Prostate gland (tissue), 2 donors: ENCODE measurements around the gene C1orf216. TPM values are rescaled to one million over a fixed set of nuclear protein-coding genes. Genes with fewer than 3 reads are reported as not detected.

Experiments
- DNase-seq: peaks from one replicate; pipeline ENCODE4 v3.0.0-alpha.2; 2019; ENCODE audit warnings: low spot score
- H3K27ac ChIP-seq, 2 donors: fragments of 200-600 bp; sonication (generic); 2 replicates each; pipeline ENCODE4 v1.5.1; 2017 to 2019
- H3K27me3 ChIP-seq: fragments of 200-600 bp; sonication (generic); replicated peaks from 2 replicates; pipeline ENCODE4 v1.5.1; 2019; ENCODE audit not compliant: insufficient read depth
- H3K36me3 ChIP-seq, 2 donors: fragments of 200-600 bp; sonication (generic); 1 replicate in 1 of 2; 2 replicates in 1 of 2; pipeline versions ENCODE4 v1.5.1 to v1.8.1; 2017 to 2019
- H3K4me1 ChIP-seq: fragments of 200-600 bp; sonication (generic); replicated peaks from 2 replicates; pipeline ENCODE4 v1.5.1; 2019
- H3K4me3 ChIP-seq, 2 donors: fragments of 200-600 bp; sonication (generic); 2 replicates each; pipeline ENCODE4 v1.5.1; 2017 to 2019
- H3K9me3 ChIP-seq: fragments of 200-600 bp; sonication (generic); 2 replicates; pipeline ENCODE4 v1.5.1; 2017
- CTCF ChIP-seq, 4 experiments: fragments of 200-600 bp in 2 of 4; fragments of 450-650 bp in 2 of 4; sonication (generic) in 2 of 4; IDR thresholded peaks; 1 replicate in 3 of 4; 2 replicates in 1 of 4; pipeline ENCODE4 v1.5.1; 2016 to 2019; ENCODE audit warnings: antibody characterized with exemption in 4 of 4, mild to moderate bottlenecking in 2 of 4, moderate library complexity in 2 of 4
- POLR2A ChIP-seq: fragments of 450-650 bp; IDR thresholded peaks from one replicate; pipeline ENCODE4 v1.6.1; 2016; ENCODE audit warnings: antibody characterized with exemption, mild to moderate bottlenecking
- POLR2AphosphoS5 ChIP-seq: sonication (generic); formaldehyde crosslinking; IDR thresholded peaks from one replicate; pipeline ENCODE4 v1.6.1; 2017; ENCODE audit warnings: antibody characterized with exemption
- WGBS: methylation state at CpG from one replicate; pipeline ENCODE4 v1.1.5; 2018; 5-methylcytosine and 5-hydroxymethylcytosine counted together
- intact Hi-C: fragments of 100-400 bp; cut with DNase I; formaldehyde crosslinking; loops from one replicate; pipeline ENCODE4 v1.14.2; 2022
- total RNA-seq, 2 donors: library from RNA; depleted of rRNA; stranded (reverse); fragments of >200 nt; gene quantifications; one replicate each; pipeline ENCODE4 v1.1.0, GENCODE V29; 2016

Gene C1orf216
- total RNA-seq, 2 donors from 2014 or later = 10.1 to 12.9 TPM

GRCh38 chr1:35727434-35728040 lies 8.9 kb upstream of the C1orf216 start:
- Histone ChIP-seq H3K4me3 (no peak overlapping the region), H3K36me3 (no peaks in the 10 kb centered on the region)
- DNase-seq = no peak

GRCh38 chr1:35726450-35727433 lies 8.1 kb upstream of the C1orf216 start:
- 47% methylated on average over 11 of the region's 11 CpGs for WGBS
- Histone ChIP-seq H3K4me1 (no peaks in the 10 kb centered on the region), H3K9me3 (no peaks in the 10 kb centered on the region), H3K27ac (no peak overlapping the region), H3K27me3 (no peaks in the 10 kb centered on the region), H3K36me3 (no peaks in the 10 kb centered on the region), H3K4me3 (no peak overlapping the region)
- intact Hi-C loops = loop anchor here (2.0 kb wide), 1 partner anchor 158 kb away; no protein-coding TSS in a partner anchor
- TF ChIP-seq POLR2A = no peak
- TF ChIP-seq POLR2AphosphoS5 = no peak
- TF ChIP-seq CTCF (IDR thresholded peaks at IDR 0.05) = peak; percentile 68 to 85 (median 74)
- peak; percentile 50 for DNase-seq

More at GRCh38 chr1:35727434-35728040, 8.9 kb upstream of the C1orf216 start:
- intact Hi-C loops = loop anchor here (2.0 kb wide), 1 partner anchor 159 kb away; no protein-coding TSS in a partner anchor
- Histone ChIP-seq H3K27me3 (no peaks in the 10 kb centered on the region), H3K4me1 (no peaks in the 10 kb centered on the region), H3K9me3 (no peaks in the 10 kb centered on the region), H3K27ac (no peak overlapping the region)
- no peak for TF ChIP-seq CTCF (IDR thresholded peaks at IDR 0.05)
- no peak for TF ChIP-seq POLR2A
- TF ChIP-seq POLR2AphosphoS5 = no peak
- 82% methylated on average over 4 of the region's 4 CpGs for WGBS

- Histone ChIP-seq H3K27me3 (no peaks in the 10 kb centered on the region), H3K27ac (no peak overlapping the region), H3K4me1 (no peaks in the 10 kb centered on the region), H3K36me3 (no peaks in the 10 kb centered on the region), H3K4me3 (no peak overlapping the region), H3K9me3 (no peaks in the 10 kb centered on the region)
- TF ChIP-seq POLR2A (no peak), CTCF (IDR thresholded peaks at IDR 0.05) (no peak), POLR2AphosphoS5 (no peak)
- no peak for DNase-seq
- 52% methylated on average over 10 of the region's 10 CpGs for WGBS
- intact Hi-C loops = no loop called here
Observed at GRCh38 chr1:35725596-35725995, 6.9 kb upstream of the C1orf216 start.

GRCh38 chr1:35717911-35718476 lies 690 bp downstream of the C1orf216 start:
- peak overlapping the region; percentile 71 to 81 for H3K4me3 ChIP-seq
- no peaks in the 10 kb centered on the region for H3K36me3 ChIP-seq
- peak overlapping the region; percentile 59 to 80 for H3K27ac ChIP-seq
- intact Hi-C loops = loop anchor here (5.0 kb wide), 2 partner anchors 76 to 266 kb away; partner anchors contain the start of gene PSMB2
- 13% methylated on average over 9 of the region's 10 CpGs for WGBS
- peaks cover 3% of the 10 kb centered on the region for H3K4me1 ChIP-seq
- TF ChIP-seq POLR2AphosphoS5 = no peak
- TF ChIP-seq CTCF (IDR thresholded peaks at IDR 0.05) = no peak
- no peak for TF ChIP-seq POLR2A
- no peaks in the 10 kb centered on the region for H3K27me3 ChIP-seq
- no peaks in the 10 kb centered on the region for H3K9me3 ChIP-seq
- no peak for DNase-seq
